ENCODE results near the gene PCDHGA7. TPM values are rescaled to one million over a fixed set of nuclear protein-coding genes. Genes with fewer than 3 reads are reported as not detected.
A peak's percentile ranks its signal among the peaks of the same experiment; 100 is the strongest.
"Not testable (repeated sequence)": the region's sequence is repeated elsewhere in the genome, so short reads cannot be mapped to it uniquely, and the experiment has no call there.

Gene PCDHGA7
- under 1 TPM; 0.26 to 0.44 TPM for total RNA-seq
- not detected for polyA plus RNA-seq

DNA sequence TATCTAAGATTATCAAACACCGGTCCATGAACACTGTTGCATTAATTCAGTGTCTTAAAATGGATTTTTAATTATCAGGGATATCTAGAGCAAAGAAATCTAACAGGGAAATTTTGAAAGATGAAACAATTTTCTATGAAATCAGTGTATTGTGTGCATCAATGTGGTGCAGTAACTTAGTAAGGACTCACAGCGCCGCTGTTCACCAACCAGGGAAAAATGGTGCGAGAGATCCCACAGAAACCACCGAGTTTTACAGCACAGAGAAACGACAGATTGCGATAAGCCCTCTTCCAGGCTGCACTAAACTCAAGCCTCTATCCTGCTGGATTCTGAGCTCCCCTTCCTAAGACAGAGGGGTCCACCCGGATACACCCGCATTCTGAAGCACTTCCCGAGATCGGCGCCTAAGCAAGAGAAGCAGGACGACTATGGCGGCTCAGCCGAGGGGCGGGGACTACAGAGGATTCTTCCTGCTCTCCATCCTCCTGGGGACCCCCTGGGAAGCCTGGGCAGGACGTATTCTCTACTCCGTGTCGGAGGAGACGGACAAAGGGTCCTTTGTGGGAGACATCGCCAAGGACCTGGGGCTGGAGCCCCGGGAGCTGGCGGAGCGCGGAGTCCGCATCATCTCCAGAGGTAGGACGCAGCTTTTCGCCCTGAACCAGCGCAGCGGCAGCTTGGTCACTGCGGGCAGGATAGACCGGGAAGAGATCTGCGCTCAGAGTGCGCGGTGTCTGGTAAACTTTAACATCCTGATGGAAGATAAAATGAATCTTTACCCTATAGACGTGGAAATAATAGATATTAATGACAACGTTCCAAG, at the start of gene PCDHGA7:
PCDHGA7 (plus strand) TSS at position 274 of the 826 bp plus-strand sequence; CDS start at position 432, 158 bp downstream.
- Mint-ChIP-seq H3K27ac (no peak within 1 kb of the TSS), H3K9me3 (peaks cover 2 to 82% (median 54%) of the 10 kb centered on the region in 8 donors), H3K4me1 (peaks cover 0 to 2% (median 0%) of the 10 kb centered on the region in 4 donors), H3K4me3 (peak within 1 kb of the TSS; percentile 36 to 81 (median 66)), H3K36me3 (peaks cover 3 to 6% of the 10 kb centered on the region in 2 donors), H3K27me3 (peaks cover 40 to 45% of the 10 kb centered on the region in 2 donors)
- H3K27me3 ChIP-seq (ENCODE audit: insufficient read depth, low read length): peaks cover 19% of the 10 kb centered on the region
- H3K9me3 ChIP-seq (ENCODE audit: control insufficient read depth in 1 of 2, low read length in 2 of 2): peaks cover 0 to 3% of the 10 kb centered on the region in 2 donors
- no peaks in the 10 kb centered on the region for H3K4me1 ChIP-seq (ENCODE audit: insufficient read depth, low read length)
- H3K36me3 ChIP-seq (ENCODE audit: insufficient read depth, low read length): no peaks in the 10 kb centered on the region
- POLR2A ChIA-PET (ENCODE audit: partially characterized antibody): no interaction called here
- DNase-seq: no peak
- intact Hi-C loops (cut with micrococcal nuclease): no loop called here
- CTCF ChIA-PET (ENCODE audit: partially characterized antibody): no interaction called here
- no peak within 1 kb of the TSS for H3K27ac ChIP-seq (ENCODE audit: low read depth, low read length)
- peak within 1 kb of the TSS in 1 of 2 donors; percentile 23 for H3K4me3 ChIP-seq (ENCODE audit: low read length in 2 of 2)

DNA sequence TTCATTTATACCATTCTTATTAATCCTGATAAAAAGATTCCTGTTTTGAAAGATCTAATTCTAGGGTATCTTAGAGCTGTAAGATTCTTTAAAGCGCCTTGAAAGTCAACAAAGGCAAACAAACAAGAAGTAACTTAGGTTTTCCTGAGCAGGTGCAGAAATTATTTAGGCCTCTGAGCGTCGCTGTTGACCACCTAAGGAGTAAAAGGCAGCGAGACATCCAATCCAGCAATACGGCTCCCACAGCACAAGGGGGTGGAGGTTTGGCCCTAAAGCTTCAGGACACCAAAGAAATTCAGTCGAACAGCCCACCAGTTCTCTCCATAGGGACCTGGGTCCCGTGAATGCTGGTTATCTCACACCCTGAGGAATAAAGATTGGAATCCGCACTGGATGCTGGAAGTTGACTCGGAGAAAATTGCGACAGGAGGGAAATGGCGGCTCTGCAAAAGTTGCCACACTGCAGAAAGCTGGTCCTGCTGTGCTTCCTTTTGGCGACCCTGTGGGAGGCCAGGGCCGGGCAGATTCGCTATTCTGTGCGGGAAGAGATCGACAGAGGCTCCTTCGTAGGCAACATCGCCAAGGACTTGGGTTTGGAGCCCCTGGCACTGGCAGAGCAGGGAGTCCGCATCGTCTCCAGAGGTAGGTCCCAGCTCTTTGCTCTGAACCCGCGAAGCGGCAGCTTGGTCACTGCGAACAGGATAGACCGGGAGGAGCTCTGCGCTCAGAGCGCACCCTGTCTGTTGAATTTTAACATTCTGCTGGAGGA, 43.8 kb upstream of the PCDHGA7 start, which contains the start of gene PCDHGA2:
PCDHGA2 (plus strand) TSS at position 223 of the 769 bp plus-strand sequence.
- ChIA-PET CTCF (ENCODE audit: partially characterized antibody) (interaction anchor here (1.0 to 1.1 kb wide), 2 partner anchors 9 to 12 kb away, joined by 3 to 4 read pairs; partner anchors contain the start of gene PCDHGA1), POLR2A (ENCODE audit: partially characterized antibody) (no interaction called here)
- peaks cover 0 to 3% (median 0%) of the 10 kb centered on the region in 4 donors for H3K4me1 Mint-ChIP-seq
- Histone ChIP-seq H3K4me1 (ENCODE audit: insufficient read depth, low read length) (no peaks in the 10 kb centered on the region), H3K27ac (ENCODE audit: low read depth, low read length) (no peak within 1 kb of the TSS), H3K36me3 (ENCODE audit: insufficient read depth, low read length) (no peaks in the 10 kb centered on the region), H3K9me3 (ENCODE audit: control insufficient read depth in 1 of 2, low read length in 2 of 2) (peaks cover 0 to 8% of the 10 kb centered on the region in 2 donors), H3K4me3 (ENCODE audit: low read length in 2 of 2) (no peak within 1 kb of the TSS), H3K27me3 (ENCODE audit: insufficient read depth, low read length) (no peaks in the 10 kb centered on the region)
- DNase-seq: no peak
- peaks cover 11 to 15% of the 10 kb centered on the region in 2 donors for H3K36me3 Mint-ChIP-seq
- peak within 1 kb of the TSS in 1 of 7 donors; percentile 61 for H3K27ac Mint-ChIP-seq
- peak within 1 kb of the TSS in 4 of 8 donors; percentile 35 to 65 (median 49) for H3K4me3 Mint-ChIP-seq
- peaks cover 3 to 89% (median 80%) of the 10 kb centered on the region in 8 donors for H3K9me3 Mint-ChIP-seq
- intact Hi-C loops (cut with micrococcal nuclease): no loop called here
- H3K27me3 Mint-ChIP-seq: peaks cover 47 to 52% of the 10 kb centered on the region in 2 donors

DNA sequence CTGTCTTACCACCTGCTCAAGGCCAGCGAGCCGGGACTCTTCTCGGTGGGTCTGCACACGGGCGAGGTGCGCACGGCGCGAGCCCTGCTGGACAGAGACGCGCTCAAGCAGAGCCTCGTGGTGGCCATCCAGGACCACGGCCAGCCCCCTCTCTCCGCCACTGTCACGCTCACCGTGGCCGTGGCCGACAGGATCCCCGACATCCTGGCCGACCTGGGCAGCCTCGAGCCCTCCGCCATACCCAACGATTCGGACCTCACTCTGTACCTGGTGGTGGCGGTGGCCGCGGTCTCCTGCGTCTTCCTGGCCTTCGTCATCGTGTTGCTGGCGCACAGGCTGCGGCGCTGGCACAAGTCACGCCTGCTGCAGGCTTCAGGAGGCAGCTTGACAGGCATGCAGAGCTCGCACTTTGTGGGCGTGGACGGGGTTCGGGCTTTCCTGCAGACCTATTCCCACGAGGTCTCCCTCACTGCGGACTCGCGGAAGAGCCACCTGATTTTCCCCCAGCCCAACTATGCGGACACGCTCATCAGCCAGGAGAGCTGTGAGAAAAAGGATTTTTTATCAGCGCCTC, 41.7 kb upstream of the PCDHGA7 start:
- peaks cover 14 to 17% of the 10 kb centered on the region in 2 donors for H3K36me3 Mint-ChIP-seq
- H3K9me3 ChIP-seq (ENCODE audit: control insufficient read depth in 1 of 2, low read length in 2 of 2); H3K27ac ChIP-seq (ENCODE audit: low read depth, low read length); H3K4me3 ChIP-seq (ENCODE audit: low read length in 2 of 2); H3K4me1 Mint-ChIP-seq; H3K36me3 ChIP-seq (ENCODE audit: insufficient read depth, low read length); H3K27ac Mint-ChIP-seq; H3K4me3 Mint-ChIP-seq; H3K27me3 ChIP-seq (ENCODE audit: insufficient read depth, low read length); CTCF ChIA-PET (ENCODE audit: partially characterized antibody); POLR2A ChIA-PET (ENCODE audit: partially characterized antibody); H3K4me1 ChIP-seq (ENCODE audit: insufficient read depth, low read length); DNase-seq; intact Hi-C loops (cut with micrococcal nuclease): not testable (repeated sequence)
- peaks cover 3 to 86% (median 79%) of the 10 kb centered on the region in 8 donors for H3K9me3 Mint-ChIP-seq
- peaks cover 43 to 44% of the 10 kb centered on the region in 2 donors for H3K27me3 Mint-ChIP-seq

DNA sequence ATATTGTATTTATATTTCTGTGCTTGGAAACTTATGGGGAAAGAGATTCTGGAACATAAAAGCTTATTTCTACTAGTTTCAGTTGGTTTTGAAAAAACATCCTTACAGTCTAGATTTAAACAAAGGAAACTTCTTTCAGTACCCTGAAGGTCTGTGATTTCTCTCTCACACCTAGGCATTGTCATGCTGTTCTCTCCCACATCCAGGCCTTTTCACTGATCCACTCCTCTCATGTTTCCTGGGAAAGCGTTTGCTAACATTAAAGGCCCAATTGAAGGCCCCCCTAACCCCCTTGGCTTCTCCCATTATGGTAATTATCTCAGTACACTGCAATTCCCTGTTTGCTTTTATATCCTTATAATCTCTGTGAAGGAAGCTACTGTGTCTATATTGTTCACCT, 39.8 kb upstream of the PCDHGA7 start:
- H3K36me3 Mint-ChIP-seq: peaks cover 9 to 17% of the 10 kb centered on the region in 2 donors
- Histone ChIP-seq H3K27me3 (ENCODE audit: insufficient read depth, low read length) (no peaks in the 10 kb centered on the region), H3K9me3 (ENCODE audit: control insufficient read depth in 1 of 2, low read length in 2 of 2) (peaks cover 0 to 11% of the 10 kb centered on the region in 2 donors), H3K4me1 (ENCODE audit: insufficient read depth, low read length) (no peaks in the 10 kb centered on the region), H3K36me3 (ENCODE audit: insufficient read depth, low read length) (no peaks in the 10 kb centered on the region), H3K4me3 (ENCODE audit: low read length in 2 of 2) (no peak overlapping the region), H3K27ac (ENCODE audit: low read depth, low read length) (no peak overlapping the region)
- peaks cover 0 to 3% (median 0%) of the 10 kb centered on the region in 4 donors for H3K4me1 Mint-ChIP-seq
- H3K9me3 Mint-ChIP-seq: peaks cover 3 to 78% (median 72%) of the 10 kb centered on the region in 8 donors
- peaks cover 39 to 42% of the 10 kb centered on the region in 2 donors for H3K27me3 Mint-ChIP-seq
- no peak overlapping the region for H3K4me3 Mint-ChIP-seq
- no peak for DNase-seq
- ChIA-PET CTCF (ENCODE audit: partially characterized antibody) (no interaction called here), POLR2A (ENCODE audit: partially characterized antibody) (no interaction called here)
- intact Hi-C loops (cut with micrococcal nuclease): no loop called here
- H3K27ac Mint-ChIP-seq: no peak overlapping the region

DNA sequence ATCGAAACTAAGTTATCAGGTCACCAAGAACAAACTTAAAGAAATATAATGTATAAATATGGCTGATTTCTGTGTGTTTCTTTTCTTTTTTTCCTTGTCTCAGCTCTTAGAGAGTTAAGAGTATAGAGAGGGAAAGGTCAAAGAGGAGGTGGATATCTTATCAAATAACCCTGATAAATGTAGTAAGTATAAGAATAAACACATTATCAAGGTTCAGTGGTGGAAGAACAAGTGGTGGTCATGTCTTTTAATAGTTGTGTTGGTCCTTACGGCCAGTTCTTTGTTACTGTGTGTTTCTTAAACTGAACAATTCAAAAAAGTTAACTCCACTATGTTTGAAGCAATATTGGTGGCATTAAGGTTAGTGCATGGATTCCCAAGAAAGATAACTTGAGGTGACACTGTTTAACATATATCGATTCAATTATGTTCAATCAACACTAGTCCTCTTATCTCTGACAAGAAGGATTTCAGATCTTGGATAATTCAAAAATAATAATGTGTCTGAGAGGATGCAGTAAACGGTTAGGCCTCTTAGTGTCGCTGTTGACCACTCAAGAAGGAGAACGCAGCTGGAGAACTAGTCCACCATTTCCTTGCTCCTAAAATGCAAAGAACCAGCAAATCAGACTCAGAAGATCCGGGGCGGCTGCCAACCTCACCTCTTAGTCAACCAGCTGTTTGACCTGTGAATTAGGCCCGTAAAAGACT, 39.1 kb upstream of the PCDHGA7 start, which contains the start of gene PCDHGA3:
PCDHGA3 (plus strand) TSS at position 588 of the 711 bp plus-strand sequence. CDS start 205 bp downstream, outside the sequence.
- no peak within 1 kb of the TSS for H3K4me3 ChIP-seq (ENCODE audit: low read length in 2 of 2)
- H3K4me1 Mint-ChIP-seq: peaks cover 0 to 3% (median 0%) of the 10 kb centered on the region in 4 donors
- H3K27ac ChIP-seq (ENCODE audit: low read depth, low read length): no peak within 1 kb of the TSS
- peak within 1 kb of the TSS in 7 of 8 donors; percentile 46 to 73 (median 71) for H3K4me3 Mint-ChIP-seq
- no peaks in the 10 kb centered on the region for H3K36me3 ChIP-seq (ENCODE audit: insufficient read depth, low read length)
- H3K27me3 Mint-ChIP-seq: peaks cover 33 to 35% of the 10 kb centered on the region in 2 donors
- no peaks in the 10 kb centered on the region for H3K4me1 ChIP-seq (ENCODE audit: insufficient read depth, low read length)
- peaks cover 5 to 14% of the 10 kb centered on the region in 2 donors for H3K36me3 Mint-ChIP-seq
- peaks cover 0 to 11% of the 10 kb centered on the region in 2 donors for H3K9me3 ChIP-seq (ENCODE audit: control insufficient read depth in 1 of 2, low read length in 2 of 2)
- peaks cover 3 to 74% (median 67%) of the 10 kb centered on the region in 8 donors for H3K9me3 Mint-ChIP-seq
- POLR2A ChIA-PET (ENCODE audit: partially characterized antibody): no interaction called here
- H3K27ac Mint-ChIP-seq: no peak within 1 kb of the TSS
- intact Hi-C loops (cut with micrococcal nuclease): no loop called here
- CTCF ChIA-PET (ENCODE audit: partially characterized antibody): interaction anchor here (1.0 to 1.5 kb wide), 2 partner anchors 215 to 224 kb away, joined by 3 read pairs; no protein-coding TSS in a partner anchor
- no peaks in the 10 kb centered on the region for H3K27me3 ChIP-seq (ENCODE audit: insufficient read depth, low read length)
- DNase-seq: peak in 1 of 5 donors; percentile 24

DNA sequence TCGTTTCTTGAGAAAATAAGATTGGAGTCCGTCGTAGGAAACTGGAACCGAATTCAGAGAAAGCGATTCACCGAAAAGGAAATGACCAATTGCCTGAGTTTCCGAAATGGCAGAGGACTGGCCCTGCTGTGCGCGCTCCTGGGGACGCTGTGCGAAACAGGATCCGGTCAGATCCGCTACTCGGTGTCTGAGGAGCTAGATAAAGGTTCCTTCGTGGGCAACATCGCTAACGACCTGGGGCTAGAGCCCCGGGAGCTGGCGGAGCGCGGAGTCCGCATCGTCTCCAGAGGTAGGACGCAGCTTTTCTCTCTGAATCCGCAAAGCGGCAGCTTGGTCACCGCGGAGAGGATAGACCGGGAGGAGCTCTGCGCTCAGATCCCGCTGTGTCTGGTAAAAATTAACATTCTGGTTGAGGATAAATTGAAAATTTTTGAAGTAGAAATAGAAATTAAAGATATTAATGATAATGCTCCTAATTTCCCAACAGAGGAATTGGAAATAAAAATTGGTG, 38.5 kb upstream of the PCDHGA7 start:
- peaks cover 0 to 3% (median 0%) of the 10 kb centered on the region in 4 donors for H3K4me1 Mint-ChIP-seq
- Histone ChIP-seq H3K9me3 (ENCODE audit: control insufficient read depth in 1 of 2, low read length in 2 of 2) (peaks cover 0 to 7% of the 10 kb centered on the region in 2 donors), H3K27ac (ENCODE audit: low read depth, low read length) (no peak overlapping the region), H3K36me3 (ENCODE audit: insufficient read depth, low read length) (no peaks in the 10 kb centered on the region), H3K27me3 (ENCODE audit: insufficient read depth, low read length) (no peaks in the 10 kb centered on the region), H3K4me3 (ENCODE audit: low read length in 2 of 2) (no peak overlapping the region), H3K4me1 (ENCODE audit: insufficient read depth, low read length) (no peaks in the 10 kb centered on the region)
- ChIA-PET CTCF (ENCODE audit: partially characterized antibody) (interaction anchor here (1.0 to 1.5 kb wide), 2 partner anchors 214 to 223 kb away, joined by 3 read pairs; no protein-coding TSS in a partner anchor), POLR2A (ENCODE audit: partially characterized antibody) (no interaction called here)
- intact Hi-C loops (cut with micrococcal nuclease): no loop called here
- H3K9me3 Mint-ChIP-seq: peaks cover 3 to 73% (median 62%) of the 10 kb centered on the region in 8 donors
- H3K27ac Mint-ChIP-seq: no peak overlapping the region
- DNase-seq: no peak
- H3K36me3 Mint-ChIP-seq: peaks cover 5 to 9% of the 10 kb centered on the region in 2 donors
- H3K27me3 Mint-ChIP-seq: peaks cover 28 to 33% of the 10 kb centered on the region in 2 donors
- H3K4me3 Mint-ChIP-seq: peak overlapping the region in 7 of 8 donors; percentile 46 to 73 (median 71)

Measured in CD4-positive, alpha-beta memory T cell (primary cell).